ENCODE results near the gene SLC35F1.

- TF ChIP-seq CTCF (conservative IDR thresholded peaks at IDR 0.05) (no peak), ZFX (IDR thresholded peaks at IDR 0.05) (no peak)
These were observed 193.7 kb downstream of the SLC35F1 start for GRCh38 chr6:118100717-118101116.
